Activated CD4-positive, CD25-positive, alpha-beta regulatory T cell (primary cell): ENCODE measurements around the gene PDGFRB.

Experiments used
- DNase-seq, 4 experiments: peaks; one replicate each; lab custom pipeline; 2025; lab: John Stamatoyannopoulos, UW

PDGFRB gene

DNA sequence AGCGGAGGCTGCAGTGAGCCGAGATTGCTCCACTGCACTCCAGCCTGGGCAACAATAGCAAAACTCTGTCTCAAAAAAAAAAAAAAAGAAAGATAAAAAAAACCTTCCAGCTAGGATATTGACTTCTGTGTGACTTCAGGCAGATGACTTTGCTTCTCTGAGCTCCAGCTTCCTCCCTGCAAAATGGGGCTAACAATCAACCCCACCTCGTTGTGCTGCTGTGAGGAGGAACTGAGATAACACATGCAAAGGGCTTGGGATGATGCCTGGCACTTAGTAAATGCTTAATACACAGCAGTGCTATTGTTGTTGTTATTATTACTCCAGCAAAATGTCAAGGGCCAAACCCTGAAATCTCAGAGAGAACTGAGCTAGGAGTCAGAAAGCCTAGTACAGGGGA is 7.4 kb upstream of the PDGFRB start:
- DNase-seq = no peak

DNA sequence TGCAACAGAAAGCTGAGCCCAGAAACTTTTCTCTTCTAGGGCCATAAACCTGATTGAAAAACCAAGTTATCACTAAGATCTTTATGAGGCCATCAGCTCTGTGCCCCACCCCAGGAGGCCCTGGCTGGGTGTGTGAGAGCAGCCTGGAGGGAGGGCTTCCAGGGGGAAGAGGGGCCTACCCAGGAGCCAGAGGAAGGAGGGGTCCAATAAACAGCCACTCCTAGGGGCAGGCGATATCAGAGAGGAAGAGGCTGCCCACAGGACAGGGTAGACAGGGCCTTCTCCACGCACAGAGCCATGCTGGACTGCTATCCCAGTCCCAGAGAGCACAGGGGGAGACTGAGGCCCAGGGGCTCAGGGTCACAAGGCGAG is 6.5 kb upstream of the PDGFRB start:
- no peak for DNase-seq

DNA sequence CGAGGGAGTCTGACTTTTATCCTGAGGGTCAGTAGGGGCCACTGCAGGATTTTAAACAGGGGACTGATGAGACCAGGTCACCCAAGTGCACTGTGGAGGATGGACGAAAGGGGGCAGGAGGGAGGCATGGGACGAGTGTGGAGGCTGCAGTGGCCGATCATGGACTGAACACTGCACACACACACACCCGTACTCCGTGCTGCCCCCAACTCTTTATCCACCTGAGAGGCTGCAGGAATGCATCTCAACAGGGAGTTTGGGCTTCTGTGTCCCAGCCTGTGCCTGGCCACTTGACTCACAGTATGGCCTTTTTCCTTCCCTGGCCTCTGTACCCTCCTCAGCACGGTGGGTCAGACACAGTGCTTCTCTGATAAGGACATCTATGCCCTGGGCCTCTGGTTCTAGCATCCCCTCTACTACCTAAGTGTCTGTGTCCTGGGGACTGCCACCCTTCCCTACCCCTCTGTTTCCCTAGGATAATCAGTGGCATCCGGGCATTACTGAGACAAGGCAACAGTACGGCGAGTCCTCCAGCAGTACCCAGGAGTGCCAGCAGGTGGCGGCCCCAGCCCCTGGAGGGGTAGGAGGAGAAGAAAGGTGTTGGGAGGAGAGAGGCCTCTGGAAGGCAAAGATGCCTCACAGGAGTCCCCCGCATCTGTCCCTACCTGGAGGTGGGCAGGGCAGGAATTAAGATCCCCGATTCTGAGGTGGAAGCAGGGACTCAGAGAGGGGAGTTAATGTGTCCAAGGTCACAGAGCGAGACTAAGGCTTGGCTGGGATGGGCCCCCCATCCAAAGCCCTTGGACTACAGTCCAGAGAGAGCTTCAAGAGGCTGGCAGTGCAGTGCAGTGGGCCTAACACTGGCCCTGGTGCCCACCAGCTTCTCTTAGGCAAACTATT is 5.8 kb upstream of the PDGFRB start:
- DNase-seq = peak; percentile 43 to 76 (median 60)

DNA sequence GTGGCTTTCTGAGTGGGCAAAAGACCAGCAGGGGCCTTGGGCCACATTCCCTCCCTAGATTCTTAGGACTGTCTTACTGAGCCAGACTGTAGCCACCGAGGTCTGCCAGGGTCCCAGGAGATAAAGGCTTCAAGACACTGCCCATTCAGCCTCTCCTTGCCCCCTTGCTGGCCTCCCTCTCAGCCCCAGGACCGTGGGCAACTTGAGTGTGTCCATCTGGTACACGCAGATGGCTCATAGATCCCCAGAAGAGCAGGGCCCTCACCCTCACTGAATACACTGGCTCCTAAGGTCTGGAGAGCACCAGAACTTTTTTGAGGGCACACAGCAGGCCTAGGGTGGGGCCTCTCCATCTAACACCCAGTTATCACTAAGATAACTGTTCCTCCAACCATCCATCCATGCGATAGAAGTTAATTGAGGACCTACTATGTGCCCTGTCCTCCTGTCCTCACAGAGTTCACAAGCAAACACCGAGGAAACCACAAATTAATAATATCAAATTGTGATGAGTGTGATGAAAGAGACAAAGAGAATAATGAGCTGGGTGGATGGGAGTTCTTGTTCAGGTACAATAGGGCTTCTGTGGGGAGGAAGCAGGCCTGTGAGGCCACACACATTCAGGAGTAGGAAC is 4.9 kb upstream of the PDGFRB start:
- DNase-seq = no peak

DNA sequence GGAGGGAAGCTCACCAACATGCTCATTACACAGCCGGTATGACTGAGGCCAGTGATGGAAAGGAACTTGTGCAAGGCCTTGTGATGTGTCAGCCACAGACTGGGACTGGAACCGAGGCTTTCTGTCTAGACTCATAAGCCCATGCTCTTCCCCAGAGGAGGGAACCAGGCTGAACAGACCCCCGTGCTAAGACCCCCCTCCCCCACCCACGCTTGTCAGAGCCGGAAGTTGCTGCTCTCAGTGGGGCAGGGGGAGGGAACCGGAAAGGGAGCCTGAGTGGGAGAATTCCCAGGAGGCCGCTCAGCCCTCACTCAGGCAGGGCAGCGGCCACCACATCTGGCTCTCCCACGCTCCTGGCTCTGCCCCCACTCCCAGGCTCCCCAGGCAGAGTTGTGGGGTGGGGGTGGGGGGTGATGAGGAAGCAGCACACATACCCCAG is 4.1 kb upstream of the PDGFRB start:
- DNase-seq = no peak

DNA sequence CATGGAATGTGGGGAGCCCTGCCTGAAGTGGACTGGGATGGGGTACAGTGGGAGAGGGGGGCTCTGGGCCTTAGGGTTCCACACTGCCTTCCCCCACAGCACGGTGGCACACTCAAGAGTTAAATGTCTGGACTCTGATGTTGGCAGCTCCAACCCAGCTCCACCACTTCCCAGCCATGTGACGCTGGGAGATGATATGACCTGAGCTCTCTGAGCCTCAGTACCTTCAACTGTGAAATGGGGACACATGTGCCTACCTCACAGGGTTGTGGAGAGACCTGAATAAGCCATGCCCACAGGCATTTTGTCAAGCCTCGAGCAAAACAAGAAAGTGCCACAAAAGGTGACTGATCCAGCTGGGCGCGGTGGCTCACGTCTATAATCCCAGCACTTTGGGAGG is 3.4 kb upstream of the PDGFRB start:
- DNase-seq = no peak

DNA sequence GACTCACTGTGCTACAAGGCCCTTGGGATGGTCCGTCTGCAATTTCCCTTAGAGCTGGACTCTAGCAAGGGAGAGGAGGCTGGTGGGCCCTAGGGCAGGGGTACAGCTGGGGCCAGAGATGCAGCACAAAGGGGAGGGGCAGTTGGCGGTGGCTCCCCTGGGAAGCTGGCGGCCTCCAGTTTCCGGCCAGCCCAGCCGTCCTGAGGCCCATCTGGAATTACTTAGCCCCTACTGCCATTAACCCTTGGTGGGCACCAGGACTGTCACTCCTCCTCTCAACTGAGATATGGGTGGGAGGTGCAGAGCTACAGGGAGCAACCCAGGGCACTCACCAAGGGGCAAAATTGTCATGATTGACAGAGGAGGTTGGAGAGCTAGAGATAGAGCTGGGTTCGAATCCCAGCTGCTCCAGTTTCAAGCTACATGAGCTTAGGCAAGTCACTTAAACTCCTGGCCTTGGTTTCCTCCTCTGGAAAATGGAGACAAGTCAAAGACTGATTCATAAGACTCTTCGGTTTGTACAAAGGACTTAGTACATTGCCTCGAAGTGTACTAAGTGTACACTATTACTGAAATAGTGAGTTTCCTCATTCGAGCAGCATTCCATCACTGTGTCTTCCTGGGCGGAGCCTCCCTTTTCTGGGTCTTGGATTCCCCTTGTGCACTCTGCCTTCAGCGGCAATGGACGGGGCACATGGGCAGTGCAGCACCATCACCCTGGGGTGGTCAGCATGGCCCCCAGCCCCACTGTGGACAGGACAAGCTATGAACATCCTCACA is 2.7 kb upstream of the PDGFRB start:
- no peak for DNase-seq

DNA sequence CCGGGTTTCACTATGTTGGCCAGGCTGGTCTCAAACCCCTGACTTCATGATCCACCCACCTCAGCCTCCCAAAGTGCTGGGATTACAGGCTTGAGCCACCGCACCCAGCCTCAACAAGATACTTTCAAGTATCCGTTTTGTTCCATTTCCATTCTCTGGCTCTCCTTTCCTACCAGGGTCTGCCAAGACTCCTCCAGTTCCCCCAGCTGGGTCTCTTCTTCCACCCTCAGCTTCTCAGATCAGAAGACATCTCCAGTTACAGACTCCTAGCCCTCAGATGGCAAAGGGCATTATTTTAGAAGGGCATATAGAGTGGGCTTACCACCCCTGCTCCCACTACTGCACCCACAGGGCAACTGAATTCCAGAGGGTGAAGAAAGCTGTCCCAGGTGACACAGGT is 1.5 kb upstream of the PDGFRB start:
- DNase-seq = no peak

DNA sequence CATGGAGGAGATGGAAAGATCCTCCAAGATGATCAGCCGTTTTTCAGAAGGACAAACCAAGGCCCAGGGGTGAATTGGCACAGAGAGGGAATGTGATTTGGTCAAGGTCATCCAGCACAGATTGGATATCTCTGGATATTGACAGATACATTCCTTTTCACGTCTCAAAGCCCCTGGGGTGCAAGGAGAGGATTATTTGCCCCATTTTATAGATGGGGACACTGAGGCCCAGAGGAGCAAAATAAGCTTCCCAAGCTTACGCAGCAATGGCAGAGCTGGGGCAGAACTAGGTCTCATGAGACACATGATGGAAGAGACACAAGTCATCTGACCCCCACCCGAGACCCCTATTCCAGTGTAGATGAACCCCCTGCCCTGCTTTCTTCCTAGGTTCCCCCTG is 895 bp upstream of the PDGFRB start:
- no peak for DNase-seq

DNA sequence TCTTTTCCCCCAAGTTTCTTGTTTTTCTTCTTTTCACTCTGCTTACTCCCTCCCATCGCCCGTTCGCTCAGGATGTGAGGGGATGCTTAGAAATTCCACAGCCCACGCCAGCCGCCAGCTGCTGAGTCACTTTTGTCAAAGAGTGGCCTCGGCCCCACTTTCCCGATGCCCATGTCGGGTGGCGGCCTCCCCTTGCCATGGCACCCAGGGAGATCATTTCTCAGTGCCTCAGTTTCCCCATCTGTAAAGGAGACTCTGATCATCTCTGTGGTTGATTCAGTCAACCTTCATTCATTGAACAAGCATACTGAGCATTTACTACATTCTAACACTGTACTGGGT is 353 bp upstream of the PDGFRB start:
- DNase-seq = no peak

DNA sequence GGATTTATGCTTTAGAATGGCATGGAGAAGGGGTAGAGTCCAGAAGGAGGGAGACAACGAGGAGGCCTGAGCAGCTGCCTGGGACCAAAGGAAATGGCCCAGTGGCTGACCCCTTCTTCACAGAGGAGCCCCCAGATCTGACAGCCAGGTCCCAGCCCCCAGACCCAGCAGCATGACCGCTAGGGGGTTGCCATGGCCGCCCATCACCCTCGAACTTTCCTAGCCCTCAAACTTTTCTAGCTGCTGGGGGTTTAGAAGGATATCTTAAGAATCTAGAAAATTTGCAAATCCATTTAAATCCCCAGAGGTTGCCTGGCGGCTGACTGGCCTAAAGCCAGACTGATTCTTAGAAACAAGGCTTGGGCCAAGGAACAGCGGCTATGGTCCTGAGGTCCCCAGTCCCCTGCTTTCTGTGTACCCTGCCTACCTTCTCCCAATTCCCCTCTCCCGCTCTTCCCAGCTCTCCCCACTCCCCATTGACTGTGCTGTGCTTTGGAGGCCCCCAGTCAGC is 972 bp downstream of the PDGFRB start:
- no peak for DNase-seq

DNA sequence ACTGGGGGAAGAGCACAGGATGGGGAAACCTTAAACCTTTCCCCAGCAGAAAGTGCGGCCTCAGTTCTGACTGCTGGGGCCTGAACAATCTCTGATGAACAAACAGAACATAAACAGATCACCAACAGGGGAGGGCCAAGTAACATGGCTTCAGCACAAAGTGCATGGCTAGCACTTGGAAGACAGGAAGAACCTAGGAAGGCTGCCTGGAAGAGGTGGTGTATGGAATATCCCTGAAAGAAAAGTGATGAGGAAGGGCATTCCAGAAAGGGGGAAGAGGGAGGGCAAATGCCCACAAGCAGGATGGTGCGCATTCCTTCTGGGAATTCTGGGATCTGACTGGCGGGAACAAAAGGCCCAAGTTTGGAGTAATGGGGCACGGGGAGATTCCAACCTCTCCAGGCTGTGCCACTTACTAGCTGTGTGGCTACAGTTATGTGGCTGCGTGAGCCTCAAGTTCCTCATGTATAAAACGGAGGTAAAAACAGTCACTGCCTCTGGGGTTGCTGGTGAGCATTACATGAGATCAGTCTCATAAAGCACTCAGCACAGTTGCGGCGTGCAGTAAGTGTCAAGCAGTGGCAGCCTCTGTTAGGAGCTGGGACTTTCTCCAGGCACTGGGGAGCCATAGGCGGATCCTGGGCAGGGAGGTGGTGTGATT is 1.6 kb downstream of the PDGFRB start:
- DNase-seq = no peak

DNA sequence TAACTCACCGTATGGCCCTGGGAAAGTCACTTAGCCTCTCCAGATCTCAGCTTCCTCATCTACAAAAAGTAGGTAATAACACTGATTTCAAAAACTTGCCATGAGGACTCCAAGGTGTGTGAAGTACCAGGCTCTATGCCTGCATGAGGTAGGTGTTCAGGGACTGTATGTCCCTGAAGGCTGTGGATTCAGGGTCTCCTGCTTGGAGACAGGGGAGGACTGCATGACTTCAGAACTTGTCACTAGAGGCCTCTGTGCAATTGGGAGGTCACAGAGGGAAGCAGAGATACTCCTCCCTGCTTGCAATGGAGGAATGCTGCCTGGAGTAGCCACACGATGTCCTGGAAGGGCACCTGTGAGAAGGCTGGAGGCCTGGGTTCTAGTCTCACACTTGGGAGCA is 2.2 kb downstream of the PDGFRB start:
- DNase-seq = no peak

DNA sequence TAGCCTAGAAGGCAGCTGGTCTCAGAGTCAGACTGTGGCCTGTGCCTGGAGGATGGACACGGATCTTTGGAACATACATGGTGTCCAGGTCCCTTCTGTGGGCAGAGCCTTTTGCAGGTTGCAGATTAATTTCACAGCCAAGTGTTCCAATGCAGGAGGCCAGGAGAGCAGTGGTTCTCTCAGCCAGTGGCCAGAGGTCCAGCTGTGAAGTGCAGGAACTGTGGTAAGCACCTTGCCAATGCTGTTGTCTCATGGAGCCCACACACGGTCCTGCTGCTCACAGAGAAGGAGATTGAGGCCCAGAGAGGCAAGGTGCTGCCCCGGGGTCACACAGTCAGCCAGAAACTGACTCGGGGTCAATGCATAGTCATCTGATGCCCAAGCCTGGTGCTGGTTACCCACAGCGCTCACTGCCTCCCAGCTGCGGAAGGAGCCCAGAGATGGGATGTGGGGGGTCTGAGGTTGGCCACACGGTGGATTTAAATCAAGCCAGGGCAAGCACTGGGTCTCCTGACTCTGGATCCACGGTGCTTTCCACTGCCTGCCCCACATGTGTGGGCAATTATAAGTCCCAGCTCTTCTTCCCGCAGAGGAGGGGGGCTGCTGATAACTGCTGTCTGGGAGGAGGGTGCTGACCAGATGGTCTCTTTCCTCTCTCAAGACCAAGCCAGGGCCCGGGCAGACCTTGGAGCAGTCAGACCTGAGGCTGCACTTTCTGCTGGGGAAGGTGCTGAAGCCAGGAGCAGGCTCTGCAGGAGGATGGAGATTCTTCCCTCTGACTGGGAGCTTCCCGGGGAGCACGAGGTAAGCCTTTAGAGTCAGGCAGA is 2.8 kb downstream of the PDGFRB start:
- DNase-seq = no peak

DNA sequence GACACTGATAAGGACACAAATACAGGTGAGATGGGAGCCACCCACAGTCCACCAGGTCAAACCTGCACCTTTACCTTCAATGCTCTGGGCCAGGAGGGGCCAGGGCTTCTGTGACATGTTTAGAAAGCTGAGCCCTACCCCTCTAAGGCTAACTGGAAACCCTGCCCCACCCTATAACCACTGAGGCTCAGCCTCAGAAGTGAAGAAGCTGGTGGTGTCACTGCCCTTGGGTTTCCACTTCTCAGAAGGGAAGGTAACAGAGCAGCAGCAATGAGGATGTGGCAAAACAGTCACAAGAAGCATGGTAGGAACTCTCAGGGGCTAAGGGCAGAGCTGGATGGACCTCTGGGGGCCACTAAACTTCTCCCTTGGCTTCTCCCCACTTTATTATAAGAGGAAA is 6.0 kb downstream of the PDGFRB start:
- DNase-seq = no peak

DNA sequence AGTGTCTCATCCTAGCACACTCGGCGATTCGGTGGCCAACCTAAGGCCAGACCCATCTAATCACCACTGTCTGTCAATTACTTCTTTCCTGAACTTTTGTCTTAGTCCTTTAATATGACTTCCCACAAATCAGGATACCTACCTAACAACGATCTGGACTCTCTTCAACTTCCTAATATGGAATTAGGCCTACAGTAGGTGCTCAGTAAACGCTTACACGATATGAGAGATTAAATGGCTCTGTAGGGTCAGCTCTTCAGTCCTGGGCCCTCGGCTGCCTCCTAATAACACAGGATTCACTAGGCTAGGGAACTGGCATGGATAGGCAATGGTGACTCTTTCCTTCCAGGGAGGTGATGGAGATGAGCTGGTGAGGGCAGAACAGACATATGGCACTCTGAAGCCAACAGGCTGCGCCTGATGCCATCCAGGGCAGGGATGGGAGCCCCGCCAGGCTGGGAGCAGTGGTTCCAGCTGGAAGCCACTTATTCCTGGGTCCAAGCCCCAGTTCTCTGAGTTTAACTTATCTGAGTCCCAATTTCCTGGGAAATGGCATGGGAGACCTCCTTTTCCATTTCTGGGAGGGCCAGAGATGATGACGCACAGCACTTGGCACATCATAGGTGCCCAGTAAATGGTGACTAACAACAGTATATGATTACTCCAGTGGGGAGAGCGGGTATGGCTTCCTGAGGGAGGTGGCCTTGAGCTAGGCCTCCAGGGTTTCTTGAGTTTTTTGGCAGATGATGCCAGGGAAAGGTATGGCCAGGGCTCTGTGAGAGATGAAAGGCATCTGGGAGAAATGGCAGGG is 7.3 kb downstream of the PDGFRB start:
- DNase-seq = no peak

DNA sequence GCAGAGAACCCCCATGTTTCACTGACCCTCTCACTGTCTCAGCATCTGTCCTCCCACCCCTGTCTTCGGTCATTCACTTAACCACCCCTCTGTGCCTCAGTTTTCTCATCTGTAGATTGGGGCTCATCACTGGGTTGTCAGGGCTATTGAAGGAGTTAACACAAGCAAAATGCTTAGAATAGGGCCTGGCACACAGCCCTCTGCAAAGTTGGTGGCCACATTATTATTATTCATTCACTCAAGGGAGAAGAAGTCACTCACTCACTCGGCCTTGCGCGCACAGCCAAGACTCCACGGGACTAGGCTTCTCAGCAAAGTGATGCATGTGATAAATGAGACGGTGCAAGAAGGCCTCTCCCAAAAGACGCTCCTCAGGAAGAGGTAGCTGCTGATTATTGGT is 8.0 kb downstream of the PDGFRB start:
- no peak for DNase-seq

DNA sequence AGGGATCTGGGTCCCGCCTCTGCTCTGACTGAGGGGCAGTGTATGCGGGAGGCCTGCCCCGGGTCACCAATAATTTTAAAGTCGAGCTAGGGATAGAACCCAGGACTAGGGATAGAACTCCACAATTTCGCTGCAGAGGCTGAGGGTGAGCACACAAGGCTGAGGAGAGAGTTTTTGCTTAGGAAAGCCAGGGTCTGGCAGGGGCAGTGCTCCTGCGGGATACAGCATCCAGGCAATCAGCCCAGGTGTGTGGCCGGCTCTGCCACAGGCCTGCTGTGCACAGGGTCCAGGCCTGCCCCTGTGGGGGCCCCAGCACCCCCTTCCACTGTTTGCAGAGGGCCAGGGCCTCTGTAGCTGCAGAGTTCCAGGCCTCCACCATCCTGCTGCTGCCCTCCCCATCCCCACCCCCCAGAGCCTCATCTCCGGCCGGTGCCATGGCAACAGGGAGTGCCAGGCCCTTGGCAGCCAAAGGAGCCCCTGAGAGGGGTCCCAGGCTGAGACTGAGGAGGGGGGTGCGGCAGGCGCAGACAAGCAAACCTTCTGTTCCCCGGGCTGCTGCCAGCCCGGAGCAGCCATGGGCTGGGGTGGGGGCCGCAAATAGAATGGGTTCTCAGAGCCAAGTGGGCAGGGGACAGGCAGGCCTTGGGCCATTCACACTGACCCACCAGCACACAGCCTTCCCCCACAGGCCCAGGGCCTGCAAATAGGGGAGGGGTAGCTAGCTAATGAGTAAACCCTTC is 8.6 kb downstream of the PDGFRB start:
- DNase-seq = no peak

DNA sequence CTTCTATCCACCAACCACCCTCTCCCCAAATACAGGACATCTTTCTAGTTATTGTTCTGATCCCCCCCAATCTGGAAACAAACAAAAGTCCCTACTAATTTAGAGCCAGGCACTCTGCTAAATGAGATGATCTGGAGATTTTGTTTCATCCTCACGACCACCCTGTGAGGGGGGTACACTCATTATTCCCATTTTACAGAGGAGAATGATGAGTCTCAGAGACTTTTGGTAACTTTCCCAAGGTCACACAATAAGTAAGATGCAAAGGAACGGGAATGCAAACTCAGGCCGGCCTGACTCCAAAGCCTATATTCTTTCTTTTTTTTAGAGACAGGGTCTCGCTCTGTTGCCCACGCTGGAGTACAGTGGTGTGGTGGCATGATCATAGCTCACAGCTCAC is 9.4 kb downstream of the PDGFRB start:
- no peak for DNase-seq

DNA sequence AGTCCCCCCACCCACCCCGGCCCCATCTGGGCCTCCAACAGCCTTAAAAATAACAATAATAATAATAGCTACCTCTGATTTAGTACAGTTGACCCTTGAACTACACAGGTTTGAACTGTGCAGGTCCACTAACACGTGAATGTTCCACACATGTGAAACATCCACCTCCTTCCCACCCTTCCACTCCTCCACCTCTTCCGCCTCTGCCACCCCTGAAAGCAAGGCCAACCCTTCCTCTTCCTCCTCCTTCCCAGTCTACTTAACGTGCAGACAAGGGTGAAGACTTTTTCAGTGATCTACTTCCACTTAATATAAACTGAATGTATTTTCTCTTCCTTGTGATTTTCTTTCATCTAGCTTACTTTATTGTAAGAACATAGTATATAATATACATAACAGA is 10.8 kb downstream of the PDGFRB start:
- DNase-seq = no peak
